Activated CD8-positive, alpha-beta memory T cell treated with anti-CD3 and anti-CD28 coated beads, Interleukin-2, amount 50 U/mL, for 24 hours (primary cell): ENCODE measurements around the gene EIF4B.

Source experiments
- DNase-seq: peaks from one replicate; pipeline ENCODE4 v3.0.0-alpha.2; 2020; ENCODE audit errors: extremely low read depth

Gene EIF4B

GRCh38 chr12:53057816-53058500 is 51.7 kb downstream of the EIF4B start:
- no peak for DNase-seq

- DNase-seq = no peak
These were observed 52.6 kb downstream of the EIF4B start for GRCh38 chr12:53058674-53059433.

GRCh38 chr12:53059434-53060063 is 53.3 kb downstream of the EIF4B start:
- DNase-seq = no peak

- DNase-seq = no peak
These were observed 53.9 kb downstream of the EIF4B start for GRCh38 chr12:53060064-53060720.

GRCh38 chr12:53060721-53061276 is 54.5 kb downstream of the EIF4B start:
- no peak for DNase-seq

GRCh38 chr12:53061404-53062010 is 55.3 kb downstream of the EIF4B start:
- DNase-seq = no peak

DNA sequence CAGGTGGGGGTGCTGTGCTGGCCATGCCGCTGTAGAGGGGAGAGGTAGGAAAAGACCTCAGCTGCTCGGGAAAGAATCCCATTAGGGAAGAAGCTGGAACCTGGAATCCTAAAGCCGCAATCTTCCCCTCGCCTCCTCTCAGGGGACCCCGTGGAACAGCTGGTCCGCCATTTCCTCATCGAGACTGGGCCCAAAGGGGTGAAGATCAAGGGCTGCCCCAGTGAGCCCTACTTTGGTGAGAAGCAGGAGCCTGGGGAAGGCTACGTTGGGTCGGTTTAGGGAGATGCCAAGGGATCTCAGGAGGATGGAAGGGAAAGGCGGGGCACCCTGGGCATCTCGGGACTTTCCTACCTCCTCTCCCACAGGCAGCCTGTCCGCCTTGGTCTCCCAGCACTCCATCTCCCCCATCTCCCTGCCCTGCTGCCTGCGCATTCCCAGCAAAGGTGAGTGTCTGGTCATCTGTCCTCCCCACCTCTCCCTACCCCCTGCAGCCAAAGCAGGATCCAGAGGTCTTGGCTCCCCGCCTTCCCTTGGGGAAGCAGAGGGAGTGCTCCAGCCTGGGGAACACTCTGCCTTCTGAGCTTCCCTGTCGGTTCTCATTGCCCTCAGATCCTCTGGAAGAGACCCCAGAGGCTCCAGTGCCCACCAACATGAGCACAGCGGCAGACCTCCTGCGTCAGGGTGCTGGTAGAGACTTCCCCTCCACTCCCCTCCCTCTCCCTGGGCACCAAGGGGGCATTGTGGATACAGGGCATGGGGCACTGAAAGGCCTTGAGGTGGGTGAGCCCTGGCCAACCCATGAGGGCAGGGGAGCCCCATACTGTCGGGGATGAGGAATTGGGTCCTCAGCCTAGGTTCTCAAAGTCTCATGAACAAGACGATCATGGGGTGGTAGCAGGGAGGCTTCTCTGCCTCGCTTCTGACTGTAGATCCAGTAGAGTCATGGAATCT is 56.0 kb downstream of the EIF4B start:
- no peak for DNase-seq

DNA sequence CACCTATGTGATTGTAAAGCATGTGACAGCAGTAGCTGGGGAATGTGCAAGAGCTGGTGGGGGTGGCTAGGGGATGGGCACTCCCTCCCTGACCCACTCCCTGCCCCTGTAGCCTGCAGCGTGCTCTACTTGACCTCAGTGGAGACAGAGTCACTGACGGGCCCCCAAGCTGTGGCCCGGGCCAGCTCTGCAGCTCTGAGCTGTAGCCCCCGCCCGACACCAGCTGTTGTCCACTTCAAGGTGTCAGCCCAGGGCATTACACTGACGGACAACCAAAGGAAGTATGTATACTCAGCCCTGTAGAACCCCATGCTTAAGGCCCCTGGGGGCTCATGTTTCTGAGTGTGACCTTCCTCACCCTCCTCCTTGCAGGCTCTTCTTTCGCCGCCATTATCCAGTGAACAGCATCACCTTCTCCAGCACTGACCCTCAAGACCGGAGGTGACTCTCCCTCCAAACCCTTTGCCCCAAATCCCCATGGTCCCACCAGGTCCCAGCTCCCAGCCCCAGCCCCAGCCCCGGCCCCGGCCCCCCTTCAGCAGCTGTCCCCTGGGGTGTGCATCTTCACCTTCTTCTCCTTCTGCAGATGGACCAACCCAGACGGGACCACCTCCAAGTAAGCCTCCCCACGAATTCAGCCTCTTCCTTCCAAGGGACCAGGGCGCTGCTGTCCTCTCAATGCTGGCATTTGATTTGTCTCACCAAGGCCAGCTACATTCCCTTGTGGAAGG is 56.9 kb downstream of the EIF4B start:
- DNase-seq = no peak

DNA sequence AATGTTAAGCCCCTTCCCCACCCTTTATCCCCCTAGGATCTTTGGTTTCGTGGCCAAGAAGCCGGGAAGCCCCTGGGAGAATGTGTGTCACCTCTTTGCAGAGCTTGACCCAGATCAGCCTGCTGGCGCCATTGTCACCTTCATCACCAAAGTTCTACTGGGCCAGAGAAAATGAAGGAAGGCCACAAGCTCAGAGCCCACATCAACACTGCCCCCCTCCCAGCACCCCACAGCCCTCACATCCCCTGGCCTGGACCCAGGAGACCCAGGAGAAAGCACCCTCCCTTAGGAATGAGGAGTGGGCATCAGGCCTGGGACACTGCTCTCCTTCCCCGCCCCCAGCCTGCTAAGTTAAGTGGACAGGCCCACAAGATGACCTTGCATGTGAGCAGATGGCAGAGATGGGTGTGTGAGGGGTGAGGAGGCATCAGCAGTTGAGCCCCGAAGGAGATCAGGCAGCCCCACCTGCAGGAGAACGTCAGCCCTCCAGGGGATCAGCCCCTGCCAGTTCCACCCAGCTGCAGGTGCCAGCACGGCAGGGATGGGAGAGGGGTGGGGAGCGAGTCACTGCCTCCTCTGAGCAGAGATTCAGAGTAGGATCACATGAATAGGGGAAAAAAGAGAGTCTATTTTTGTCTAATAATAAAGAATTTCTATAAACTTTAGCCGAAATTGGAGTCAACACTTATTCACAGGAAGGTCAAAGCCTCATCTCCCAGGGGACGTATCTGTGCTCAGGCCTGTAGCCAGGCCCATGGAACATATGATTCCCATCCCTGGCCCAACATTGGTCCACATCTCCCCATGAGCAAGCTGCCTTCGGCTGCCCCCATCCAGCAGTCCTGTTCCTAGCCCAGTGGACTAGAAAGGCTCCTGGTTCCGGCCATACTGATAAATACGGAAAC is 57.7 kb downstream of the EIF4B start:
- no peak for DNase-seq

GRCh38 chr12:53064613-53065436 is 58.6 kb downstream of the EIF4B start:
- no peak for DNase-seq

GRCh38 chr12:53065470-53065869 is 59.2 kb downstream of the EIF4B start:
- no peak for DNase-seq

- DNase-seq = no peak
These were observed 60.0 kb downstream of the EIF4B start for GRCh38 chr12:53065975-53066931.

DNA sequence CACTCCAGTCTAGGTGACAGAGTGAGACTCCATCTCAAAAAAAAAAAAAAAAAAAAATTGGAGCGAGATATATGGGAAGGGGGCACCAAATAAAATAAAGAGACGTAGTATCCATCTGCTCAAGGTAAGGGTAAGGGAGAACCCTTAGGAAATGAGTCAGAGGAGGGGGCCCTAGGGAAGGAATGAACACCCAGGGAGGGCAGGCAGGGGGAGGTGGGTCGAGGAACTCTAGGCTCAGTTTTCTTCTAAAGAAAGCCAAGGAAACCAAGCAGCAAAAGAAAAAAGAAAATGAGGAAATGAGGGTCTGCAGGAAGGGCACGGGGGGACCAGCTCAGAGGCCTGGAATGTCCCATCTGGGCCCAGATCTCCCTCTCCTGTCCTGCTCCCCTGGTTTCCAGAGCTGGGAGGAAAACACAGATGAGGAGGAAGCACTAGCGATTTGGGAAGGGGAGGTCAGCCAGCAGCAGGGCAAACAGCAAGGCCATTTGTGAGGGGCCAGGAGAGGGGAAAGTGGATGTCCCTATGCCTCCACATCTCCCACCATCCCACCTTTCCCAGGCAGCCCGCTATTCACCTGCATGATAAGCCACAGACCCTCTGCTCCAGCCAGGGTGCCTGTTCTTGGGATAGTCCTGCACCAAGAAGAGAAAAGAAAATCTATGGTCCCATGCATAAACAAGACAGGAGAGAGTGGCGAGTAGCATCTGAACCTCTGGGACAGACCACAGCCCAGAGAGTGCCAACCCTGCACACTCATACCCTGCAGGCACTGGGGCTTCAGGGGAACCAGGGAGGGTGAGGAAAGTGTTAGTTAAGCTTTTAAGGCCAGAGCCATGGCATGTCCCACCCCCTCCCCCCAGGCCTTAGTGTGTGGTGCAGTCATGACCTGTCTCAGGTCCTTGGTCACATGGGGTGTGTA is 61.1 kb downstream of the EIF4B start:
- no peak for DNase-seq

- no peak for DNase-seq
These were observed 61.9 kb downstream of the EIF4B start for GRCh38 chr12:53067993-53068770.
